Gastroesophageal sphincter (tissue), 3 donors: ENCODE measurements around the gene MTREX.

Experiments used
- EP300 ChIP-seq: sonication (generic); formaldehyde crosslinking; IDR thresholded peaks from one replicate; pipeline ENCODE4 v1.6.1; 2017; ENCODE audit warnings: antibody characterized with exemption, mild to moderate bottlenecking
- POLR2A ChIP-seq, 2 donors: fragments of 450-650 bp; IDR thresholded peaks; one replicate each; pipeline ENCODE4 v1.6.1; 2017; ENCODE audit warnings: antibody characterized with exemption in 2 of 2, mild to moderate bottlenecking in 2 of 2, moderate library complexity in 1 of 2
- TF ChIP-seq, protein P1 (sequence below), 4 experiments: fragments of 200-600 bp in 2 of 4; fragments of 450-650 bp in 2 of 4; sonication (generic) in 1 of 4; IDR thresholded peaks; one replicate each; pipeline ENCODE4 v1.5.1; 2017 to 2019; ENCODE audit warnings: antibody characterized with exemption in 4 of 4, mild to moderate bottlenecking in 2 of 4, moderate library complexity in 2 of 4

DNA sequence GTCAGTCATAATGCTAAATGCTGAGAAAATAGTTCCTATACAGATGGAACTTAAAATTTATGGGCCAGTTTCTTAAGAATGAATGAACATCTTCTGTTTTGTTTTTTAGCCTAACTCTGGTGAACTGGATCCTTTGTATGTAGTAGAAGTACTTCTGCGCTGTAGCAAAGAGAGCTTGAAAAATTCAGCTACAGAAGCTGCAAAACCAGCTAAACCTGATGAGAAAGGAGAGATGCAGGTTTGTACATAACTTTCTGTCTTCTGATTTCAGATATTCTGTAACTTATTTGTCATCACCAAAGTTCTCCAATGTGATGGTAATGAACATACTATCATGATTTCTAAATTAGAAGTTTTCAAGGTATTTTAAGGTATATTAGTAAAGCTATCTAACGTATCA is 80.1 kb downstream of the MTREX start:
- TF ChIP-seq, protein P1, sequence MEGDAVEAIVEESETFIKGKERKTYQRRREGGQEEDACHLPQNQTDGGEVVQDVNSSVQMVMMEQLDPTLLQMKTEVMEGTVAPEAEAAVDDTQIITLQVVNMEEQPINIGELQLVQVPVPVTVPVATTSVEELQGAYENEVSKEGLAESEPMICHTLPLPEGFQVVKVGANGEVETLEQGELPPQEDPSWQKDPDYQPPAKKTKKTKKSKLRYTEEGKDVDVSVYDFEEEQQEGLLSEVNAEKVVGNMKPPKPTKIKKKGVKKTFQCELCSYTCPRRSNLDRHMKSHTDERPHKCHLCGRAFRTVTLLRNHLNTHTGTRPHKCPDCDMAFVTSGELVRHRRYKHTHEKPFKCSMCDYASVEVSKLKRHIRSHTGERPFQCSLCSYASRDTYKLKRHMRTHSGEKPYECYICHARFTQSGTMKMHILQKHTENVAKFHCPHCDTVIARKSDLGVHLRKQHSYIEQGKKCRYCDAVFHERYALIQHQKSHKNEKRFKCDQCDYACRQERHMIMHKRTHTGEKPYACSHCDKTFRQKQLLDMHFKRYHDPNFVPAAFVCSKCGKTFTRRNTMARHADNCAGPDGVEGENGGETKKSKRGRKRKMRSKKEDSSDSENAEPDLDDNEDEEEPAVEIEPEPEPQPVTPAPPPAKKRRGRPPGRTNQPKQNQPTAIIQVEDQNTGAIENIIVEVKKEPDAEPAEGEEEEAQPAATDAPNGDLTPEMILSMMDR (IDR thresholded peaks at IDR 0.05), result no peak
- TF ChIP-seq EP300, result no peak
- no peak for TF ChIP-seq POLR2A (IDR thresholded peaks at IDR 0.05)
